Measurements from ENCODE around the gene HCRT.
"Not testable (repeated sequence)": the region's sequence is repeated elsewhere in the genome, so short reads cannot be mapped to it uniquely, and the experiment has no call there.

Gene HCRT

DNA sequence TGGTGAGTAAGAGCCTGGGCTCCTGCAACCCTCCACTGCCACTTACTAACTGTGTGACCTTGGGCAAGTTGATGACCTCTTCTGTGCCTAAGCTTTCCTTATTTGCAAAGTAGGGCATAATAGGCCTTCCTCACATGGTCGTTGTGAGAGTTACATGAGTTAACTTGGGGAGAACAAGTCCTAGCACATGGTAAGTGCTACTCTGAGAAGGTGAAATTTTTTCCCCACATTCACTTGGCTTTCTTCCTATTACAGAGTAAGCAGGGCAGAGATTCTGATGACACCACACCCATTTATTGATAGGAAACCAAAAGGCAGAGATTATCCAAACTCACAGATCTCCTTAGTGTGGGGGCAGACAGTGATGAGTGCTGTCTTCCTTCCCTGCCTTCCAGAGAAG is 5.9 kb downstream of the HCRT start:
- DNase-seq: no peak

DNA sequence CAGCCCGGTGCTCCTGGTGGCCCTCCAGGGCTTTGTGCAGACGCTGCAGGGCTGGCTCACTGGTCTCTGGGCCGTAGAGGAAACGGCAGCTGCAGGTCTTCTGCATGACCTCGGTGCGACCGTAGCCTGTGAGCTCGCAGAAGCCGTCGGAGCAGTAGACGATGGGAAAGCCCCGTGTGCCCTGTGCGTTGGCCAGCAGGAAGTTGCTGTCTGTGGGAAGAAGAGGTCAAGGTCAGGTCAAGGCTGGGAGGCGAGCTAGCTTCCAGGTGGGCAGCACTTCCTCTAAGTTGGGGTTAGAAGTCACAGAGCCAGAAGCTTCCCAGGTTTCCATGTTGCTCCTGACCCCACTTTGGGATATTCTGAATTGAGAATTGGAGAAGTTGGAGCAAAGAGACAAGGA is 6.4 kb downstream of the HCRT start:
- no peak for DNase-seq

GRCh38 chr17:42177684-42178083 is 7.6 kb downstream of the HCRT start:
- no peak for DNase-seq

- DNase-seq: no peak
Measured at GRCh38 chr17:42174126-42174783, 11.0 kb downstream of the HCRT start.

- no peak for DNase-seq
Measured at GRCh38 chr17:42171831-42172230, 13.4 kb downstream of the HCRT start.

- DNase-seq: no peak
Measured at GRCh38 chr17:42169351-42169750, 15.9 kb downstream of the HCRT start.

GRCh38 chr17:42167807-42168206 is 17.4 kb downstream of the HCRT start:
- DNase-seq: no peak

DNA sequence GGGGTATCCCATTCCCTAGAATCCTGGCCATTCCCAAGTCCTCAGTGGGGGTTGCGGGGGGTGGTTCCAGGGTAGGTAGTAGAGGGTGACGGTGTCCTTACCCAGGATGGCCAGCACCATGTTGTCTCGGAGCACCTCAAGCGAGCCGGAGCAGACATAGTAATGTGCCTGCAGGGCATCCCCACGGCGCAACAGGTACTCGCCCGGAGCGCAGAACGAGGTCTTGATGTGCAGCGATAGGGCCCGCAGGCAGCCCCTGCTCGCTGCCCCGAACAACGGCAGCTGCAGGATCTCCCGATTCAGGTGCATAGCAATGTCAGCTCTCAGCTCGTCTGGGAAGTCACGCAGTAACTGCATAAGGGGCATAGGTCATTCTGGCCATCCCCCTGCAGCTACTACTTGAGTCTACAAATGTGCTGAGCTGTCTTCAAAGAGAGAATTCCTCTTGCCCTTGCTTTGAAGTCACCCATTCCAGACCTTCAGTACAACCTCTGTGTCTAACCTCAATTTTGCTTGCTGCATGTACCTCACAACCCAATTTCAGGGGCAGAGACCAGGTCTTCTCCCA is 19.0 kb downstream of the HCRT start:
- DNase-seq: no peak

GRCh38 chr17:42165751-42166150 is 19.5 kb downstream of the HCRT start:
- DNase-seq: no peak

DNA sequence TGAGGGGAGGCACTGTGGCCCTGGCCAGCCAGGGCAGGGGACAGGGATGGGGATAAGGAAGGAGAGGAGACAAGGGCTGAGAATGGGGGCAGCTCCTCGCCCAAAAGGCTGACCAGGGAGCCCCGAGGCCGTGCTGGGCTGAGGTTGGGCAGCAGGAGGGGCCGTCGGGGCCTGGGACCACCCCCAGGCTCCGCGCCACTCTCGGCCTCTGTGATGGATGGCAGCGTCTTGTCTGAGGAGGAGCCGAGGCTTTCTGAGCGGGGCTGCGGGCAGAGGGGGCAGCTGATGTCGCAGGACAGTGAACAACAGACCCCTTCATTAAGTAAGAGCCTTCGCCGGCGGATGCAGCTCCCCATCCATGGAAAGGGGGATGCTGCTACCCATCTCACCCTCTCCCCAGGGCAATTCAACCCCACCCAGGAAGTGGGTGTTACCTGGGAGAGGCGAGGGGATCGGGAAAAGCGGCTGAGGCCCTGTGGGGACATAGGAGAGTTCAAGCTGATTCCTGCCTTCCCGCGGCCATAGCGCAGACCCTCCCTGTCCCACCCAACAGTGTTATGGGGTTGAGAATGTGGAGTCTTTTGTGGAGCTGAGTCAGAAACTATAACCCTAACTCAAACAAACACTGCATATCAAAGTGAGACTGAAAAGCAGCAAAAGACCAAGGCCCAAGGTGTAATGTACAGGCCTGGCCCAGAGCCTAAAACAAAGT is 21.4 kb downstream of the HCRT start:
- DNase-seq: no peak

DNA sequence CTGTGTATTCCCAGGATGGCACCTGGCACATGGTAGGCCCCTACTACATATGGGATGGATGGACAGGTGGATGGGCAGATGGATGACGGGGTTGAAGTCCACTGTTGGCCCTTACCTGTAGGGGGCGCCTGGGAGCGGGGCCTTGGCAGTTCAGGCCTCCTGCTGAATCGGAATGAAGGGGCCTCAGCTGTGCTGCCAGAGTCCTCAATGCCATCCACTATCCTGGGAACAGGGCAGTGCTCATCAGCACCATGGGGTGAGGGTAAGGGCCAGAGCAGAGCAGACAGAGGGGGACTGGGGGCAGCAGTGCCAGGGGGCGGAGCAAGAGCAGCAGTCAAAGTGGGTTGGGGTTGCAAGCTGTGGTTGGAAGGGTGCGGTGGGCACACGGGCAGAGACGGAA is 22.1 kb downstream of the HCRT start:
- DNase-seq: peak; percentile 37

DNA sequence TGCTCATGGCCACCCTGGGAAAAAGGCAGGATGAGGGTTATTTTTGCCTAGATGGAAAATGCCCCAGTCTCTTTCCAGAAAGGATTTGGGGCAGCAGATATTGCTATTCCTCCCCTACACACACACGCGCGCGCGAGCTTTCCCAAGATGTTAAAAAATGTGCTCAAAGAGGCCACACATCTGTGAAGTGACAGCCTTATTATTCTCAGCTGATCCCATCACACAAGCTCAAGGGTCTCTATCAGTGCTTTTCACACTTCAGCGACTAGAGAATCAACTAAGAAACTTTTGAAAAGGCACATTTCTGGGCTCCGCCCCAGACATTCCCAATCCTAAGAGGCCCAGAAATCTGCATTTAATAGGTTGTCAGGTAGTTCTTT is 24.7 kb downstream of the HCRT start:
- no peak for DNase-seq

GRCh38 chr17:42159796-42160530 is 25.3 kb downstream of the HCRT start:
- no peak for DNase-seq

DNA sequence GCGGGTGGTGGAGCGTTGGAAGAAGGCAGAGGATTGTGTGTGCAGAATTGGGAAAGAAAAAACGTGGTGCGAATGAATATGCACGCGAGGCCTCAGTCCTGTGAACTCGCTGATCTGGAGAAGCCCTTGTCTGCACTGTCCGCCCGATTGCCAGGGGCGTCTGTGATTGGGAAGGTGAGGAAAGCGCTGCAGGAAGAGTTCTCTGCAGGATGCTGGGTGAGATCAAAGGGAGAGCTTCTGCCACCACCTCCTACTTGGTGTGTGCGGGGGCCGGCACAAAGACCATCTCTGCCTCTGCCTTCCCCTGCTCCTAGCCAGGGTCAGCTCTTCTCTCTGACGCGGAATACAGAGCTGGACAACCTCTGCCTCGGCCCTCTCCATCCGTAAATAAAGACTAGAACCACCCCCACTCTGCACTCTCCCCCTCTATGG is 29.6 kb downstream of the HCRT start:
- no peak for DNase-seq

DNA sequence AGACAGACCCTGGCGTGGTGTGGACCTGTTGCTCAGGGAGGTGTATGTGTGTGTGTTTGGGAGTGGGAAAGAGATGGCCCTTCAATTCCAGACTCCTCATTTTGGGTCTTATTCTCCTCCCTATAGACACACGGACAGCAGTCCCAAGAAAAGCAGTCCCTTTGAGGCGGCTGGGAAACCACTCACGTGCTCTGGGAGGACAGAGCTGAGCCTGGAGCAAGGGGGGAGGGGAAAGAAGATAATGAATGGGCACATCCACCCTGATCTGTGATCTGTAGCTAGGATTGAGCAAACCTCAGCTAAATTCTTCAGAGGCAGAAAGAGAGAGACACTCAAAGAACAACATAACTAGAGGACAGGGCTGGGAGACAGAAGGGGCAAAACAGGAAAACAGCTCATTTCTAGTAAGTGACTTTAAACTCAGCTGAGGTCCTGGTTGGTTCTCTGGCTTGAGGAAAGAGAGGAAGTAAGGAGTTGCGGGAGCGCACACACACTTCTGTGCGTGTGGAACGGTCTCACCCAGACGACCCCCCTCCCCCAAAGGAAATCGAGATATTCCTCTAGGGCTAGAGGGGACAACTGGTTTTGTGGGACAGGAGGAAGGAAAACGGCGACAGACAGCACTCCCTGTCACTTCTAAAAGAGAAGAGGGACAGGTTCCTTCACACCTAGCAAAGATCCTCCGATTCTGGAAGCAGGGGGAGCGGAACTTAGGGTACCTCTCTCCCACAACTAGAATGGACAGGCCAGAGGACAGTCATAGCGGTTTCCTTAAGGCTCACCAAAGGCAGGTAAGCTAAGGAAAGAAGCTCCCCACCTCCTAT is 31.1 kb downstream of the HCRT start:
- no peak for DNase-seq

DNA sequence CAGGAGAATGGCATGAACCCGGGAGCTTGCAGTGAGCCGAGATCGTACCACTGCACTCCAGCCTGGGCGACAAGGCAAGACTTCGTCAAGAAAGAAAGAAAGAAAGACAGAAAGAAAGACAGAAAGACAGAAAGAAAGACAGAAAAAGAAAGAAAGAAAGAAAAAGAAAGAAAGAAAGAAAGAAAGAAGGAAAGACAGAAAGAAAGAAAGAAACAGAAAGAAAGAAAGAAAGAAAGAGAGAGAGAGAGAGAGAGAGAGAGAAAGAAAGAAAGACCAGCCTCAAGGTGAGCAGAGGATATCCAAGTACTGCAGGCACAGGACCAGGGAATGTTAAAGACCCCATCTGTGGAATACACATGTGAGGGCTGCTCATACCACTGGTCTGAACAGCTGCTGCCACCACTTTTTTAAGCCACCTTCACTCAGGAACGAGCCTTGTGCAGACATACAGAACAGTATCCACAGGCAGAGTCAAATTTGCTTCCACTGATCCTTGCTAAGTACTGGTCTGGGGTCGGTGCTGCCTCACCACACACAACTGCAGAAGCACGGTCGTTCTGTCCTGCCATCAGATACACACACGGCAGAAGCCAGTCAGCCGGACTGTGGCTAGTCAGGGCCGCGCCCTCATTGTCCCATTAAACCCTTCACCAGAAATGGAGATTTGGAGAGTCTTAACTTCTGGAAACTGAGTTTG is 38.2 kb downstream of the HCRT start:
- no peak for DNase-seq

GRCh38 chr17:42143138-42143537 is 42.1 kb downstream of the HCRT start:
- DNase-seq: not testable (repeated sequence)

DNA sequence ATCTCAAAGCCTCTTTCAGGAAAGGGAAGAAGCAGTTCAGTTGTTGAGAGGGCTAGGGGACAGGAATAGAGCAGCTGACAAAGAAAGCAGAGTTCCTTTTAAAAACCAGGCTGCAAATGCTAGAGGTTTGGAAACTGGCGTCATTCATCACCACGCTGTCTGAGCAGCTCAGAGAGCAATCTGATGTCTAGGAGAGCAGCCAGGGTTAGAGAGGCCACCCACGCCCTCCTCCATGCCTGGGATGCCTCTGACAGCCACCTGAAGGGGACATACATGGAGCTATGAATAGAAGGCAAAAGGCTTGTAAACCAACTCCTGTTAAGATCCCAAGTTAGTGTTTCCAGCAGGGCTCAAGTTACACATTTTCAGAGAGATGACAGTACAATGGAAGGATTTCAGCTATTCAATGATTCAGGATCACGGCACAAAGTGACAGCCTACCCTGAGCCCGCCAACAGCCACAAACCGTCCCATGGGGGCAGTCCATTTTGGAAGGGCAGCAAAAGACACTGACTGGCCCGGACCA is 42.8 kb downstream of the HCRT start:
- DNase-seq: no peak

- no peak for DNase-seq
Measured at GRCh38 chr17:42141382-42141781, 43.9 kb downstream of the HCRT start.

GRCh38 chr17:42140690-42141089 is 44.6 kb downstream of the HCRT start:
- DNase-seq: not testable (repeated sequence)

DNA sequence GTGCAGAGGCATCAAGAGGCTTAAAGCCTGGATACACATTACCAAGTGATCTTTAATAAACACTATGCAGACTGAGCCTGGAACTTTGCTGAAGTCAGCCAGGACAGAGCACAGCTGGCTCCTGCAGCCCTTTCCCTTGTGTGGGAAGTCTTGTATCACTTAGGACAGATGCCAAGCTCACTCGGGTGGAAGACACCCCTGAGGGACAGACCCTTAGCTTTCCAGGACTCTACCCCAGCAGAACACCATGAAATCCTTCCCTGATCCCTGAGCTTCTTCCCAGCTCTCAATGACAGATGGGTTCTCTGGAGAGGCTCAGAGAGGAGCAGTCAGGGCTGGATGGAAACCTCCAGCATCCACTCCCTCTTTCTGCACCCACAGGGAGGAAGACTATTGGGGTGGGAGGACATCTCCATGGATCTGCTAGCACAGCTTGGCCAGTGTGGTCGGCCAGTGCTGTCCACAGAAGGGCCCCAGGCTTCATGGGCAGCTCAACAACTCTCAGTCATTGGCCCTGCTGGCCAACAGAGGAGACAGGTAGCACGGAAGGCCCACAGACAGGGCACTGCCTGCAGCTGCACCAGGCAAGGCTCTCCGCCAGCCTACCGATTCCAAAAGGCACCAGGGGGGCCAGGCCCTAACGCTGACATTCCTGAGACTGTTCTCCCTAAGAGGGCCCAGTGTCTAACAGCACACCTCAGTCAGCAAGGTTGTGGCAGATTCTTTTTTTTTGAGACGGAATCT is 46.3 kb downstream of the HCRT start:
- no peak for DNase-seq
